Measurements from ENCODE around the gene ATR.
"Not testable (repeated sequence)": the region's sequence is repeated elsewhere in the genome, so short reads cannot be mapped to it uniquely, and the experiment has no call there.

The ATR gene

DNA sequence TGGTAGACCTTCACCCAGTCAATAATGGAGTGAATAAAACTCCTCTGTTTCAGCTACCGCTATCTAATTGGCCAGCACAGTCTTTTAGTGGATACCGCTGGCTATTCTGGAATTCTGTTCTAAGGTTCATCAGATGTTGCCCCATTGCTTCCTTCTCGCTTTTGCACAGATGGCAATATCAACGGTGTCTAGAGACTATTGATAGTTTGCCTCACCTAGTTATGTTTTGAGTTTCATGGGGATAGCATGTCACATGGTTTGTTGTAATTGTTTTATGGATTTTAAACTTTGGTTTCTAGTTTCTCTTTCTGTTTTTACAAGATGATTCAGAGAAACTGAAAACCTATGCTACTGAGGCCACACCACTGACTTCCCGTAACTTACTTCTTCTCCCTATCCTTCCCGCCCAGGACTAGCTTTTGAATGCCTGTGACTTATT lies 132.7 kb downstream of the ATR start:
- peak; percentile 40 for DNase-seq

DNA sequence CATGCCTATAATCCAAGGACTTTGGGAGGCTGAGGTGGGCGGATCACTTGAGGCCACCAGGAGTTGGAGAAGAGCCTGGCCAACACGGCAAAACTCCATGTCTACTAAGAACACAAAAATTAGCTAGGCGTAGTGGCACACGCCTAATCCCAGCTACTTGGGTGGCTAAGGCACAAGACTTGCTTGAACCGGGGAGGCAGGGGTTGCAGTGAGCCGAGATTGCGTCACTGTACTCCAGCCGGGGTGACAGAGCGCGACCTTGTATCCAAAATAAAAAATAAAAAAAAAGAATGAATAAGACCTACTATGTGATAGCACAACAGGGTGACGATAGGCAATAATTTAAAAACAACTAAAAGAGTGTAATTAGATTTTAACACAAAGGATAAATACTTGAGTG lies 134.2 kb downstream of the ATR start:
- no peak for DNase-seq

DNA sequence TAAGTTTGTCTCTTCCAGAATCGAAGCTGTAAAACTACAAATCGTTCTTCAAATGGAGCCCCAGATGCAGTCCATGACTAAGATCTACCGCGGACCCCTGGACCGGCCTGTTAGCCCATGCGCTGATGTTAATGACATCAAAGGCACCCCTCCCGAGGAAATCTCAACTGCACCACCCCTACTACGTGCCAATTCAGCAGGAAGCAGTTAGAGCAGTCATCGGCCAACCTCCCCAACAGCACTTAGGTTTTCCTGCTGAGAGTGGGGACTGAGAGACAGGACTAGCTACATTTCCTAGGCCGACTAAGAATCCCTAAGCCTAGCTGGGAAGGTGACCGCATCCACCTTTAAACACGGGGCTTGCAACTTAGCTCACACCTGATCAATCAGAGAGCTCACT lies 135.5 kb downstream of the ATR start:
- DNase-seq = not testable (repeated sequence)

DNA sequence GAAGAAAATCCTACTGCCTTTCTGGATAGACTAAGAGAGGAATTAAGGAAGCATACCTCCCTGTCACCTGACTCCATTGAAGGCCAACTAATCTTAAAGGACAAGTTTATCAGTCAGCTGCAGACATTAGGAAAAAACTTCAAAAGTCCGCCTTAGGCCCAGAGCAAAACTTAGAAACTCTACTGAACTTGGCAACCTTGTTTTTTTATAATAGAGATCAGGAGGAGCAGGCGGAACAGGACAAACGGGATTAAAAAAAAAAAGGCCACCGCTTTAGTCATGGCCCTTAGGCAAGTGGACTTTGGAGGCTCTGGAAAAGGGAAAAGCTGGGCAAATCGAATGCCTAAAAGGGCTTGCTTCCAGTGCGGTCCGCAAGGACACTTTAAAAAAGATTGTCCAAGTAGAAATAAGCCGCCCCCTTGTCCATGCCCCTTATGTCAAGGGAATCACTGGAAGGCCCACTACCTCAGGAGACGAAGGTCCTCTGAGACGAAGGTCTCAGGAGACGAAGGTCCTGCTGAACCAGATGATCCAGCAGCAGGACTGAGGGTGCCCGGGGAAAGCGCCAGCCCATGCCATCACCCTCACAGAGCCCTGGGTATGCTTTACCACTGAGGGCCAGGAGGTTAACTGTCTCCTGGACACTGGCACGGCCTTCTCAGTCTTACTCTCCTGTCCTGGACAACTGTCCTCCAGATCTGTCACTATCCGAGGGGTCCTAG lies 138.9 kb downstream of the ATR start:
- DNase-seq = not testable (repeated sequence)

DNA sequence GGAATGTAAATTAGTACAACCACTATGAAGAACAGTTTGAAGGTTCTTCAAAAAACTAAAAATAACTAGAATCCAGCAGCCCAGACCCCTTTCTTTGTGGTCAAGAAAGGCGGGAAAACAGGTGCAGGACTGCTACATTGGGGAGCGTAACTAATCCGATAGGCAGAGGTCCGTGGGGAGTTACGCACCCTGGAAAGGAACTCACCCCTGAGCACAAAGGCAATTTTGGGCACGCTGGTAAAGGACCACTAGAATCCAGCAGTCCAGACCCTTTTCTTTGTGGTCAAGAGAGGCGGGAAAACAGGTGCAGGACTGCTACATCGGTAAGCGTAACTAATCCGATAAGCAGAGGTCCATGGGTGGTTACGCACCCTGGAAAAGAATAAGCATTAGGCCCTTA lies 140.4 kb downstream of the ATR start:
- DNase-seq = not testable (repeated sequence)

DNA sequence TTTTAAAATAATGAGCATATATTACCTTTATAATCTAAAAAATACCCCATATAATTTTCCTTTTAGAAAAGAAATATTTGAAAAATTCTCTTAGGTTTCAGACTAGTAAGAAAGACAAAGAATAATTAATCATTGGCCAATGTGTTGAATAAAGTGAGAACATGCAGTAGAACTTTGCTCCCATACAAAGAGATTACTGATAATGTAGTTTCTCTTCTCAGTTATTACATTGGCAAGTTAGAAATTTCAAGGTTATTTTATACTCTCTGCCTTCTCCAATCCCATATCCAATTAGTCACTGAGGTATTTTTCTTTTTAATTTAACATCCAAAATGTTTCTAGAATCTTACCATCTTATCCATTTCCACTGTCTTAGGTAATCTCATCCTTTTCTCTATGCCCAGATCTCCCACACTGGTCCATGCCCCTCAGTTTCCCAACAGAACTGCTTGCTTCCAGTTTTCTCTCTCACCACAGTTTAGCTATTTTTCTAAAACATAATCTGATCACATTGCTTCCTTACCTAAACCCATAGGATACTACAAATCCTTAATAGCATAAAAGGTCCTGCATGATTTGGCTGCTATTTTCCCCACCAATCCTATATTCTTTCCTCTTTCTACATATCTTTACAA lies 141.5 kb downstream of the ATR start:
- DNase-seq = no peak

DNA sequence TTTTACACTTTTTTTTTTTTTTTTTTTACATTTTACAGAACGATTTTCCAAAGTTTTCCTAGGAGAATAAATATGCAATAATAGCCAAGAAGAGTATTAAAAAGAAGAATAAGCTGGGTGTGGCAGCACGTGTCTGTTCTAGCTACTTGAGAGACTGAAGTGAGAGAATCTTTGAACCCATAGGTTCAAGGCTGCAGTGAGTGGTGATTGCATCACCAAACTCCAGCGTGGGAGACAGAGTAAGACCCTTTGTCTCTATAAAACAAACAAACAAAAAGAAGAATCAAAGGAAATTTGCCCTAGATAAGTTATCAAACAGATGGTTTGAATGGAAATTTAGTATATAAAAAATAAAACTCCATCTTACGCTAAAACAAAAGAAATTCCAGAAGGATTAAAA lies 144.0 kb downstream of the ATR start:
- DNase-seq = no peak

DNA sequence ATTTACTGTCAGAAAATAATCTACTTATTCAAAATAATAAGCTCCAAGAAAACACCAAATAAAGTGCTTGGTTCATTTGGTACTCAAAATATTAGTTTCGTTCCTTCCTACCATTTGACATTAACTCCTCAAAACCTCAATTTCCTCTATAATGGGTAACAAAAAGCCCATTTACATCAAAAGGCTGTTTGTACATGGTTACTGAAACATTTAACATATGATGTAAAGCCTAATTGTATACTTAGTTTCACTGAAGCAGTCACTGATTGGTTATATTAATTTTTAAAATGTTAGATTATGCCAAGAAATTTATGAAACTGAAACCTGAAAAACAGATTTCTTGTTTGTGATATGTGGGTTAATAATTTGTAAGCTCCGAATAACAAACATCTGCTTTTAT lies 145.4 kb downstream of the ATR start:
- DNase-seq = no peak

DNA sequence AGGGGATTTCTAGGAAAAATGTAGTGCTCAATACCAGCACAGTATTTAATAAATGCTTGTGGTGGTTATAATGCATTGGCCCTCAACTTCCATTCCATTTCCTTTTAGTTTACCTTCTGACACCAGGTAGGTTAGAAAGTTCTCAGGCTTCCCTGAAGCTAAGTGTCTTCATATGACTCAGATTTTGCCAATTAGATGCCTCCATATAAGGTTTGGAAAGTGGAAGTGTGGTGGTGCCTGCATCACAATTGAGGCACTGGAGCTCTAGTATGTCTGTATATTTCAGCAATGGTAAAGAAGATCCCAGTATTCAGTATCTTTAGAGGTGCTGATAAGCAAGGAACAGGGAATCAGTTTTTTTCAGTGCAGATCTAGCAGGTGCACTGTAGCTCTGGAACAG lies 149.0 kb downstream of the ATR start:
- DNase-seq = no peak

DNA sequence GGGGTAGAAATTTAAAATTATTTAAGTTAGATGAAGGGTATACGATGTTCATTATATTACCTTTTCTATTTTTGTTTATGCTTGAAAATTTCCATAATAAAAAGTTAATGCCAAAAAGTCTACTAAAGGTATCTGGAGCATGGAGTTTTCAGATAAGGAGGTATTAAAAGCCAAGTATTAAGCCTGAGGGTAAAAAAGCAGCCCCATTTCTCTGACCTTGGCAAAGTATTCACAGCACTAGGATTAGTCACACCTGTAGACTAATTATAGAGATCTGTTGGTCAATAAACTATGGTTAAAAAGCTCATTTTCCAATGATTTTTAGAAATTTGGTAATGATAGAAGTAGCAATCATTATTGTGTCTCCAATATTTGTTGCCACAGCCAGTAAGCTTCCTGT lies 153.8 kb downstream of the ATR start:
- DNase-seq = no peak

DNA sequence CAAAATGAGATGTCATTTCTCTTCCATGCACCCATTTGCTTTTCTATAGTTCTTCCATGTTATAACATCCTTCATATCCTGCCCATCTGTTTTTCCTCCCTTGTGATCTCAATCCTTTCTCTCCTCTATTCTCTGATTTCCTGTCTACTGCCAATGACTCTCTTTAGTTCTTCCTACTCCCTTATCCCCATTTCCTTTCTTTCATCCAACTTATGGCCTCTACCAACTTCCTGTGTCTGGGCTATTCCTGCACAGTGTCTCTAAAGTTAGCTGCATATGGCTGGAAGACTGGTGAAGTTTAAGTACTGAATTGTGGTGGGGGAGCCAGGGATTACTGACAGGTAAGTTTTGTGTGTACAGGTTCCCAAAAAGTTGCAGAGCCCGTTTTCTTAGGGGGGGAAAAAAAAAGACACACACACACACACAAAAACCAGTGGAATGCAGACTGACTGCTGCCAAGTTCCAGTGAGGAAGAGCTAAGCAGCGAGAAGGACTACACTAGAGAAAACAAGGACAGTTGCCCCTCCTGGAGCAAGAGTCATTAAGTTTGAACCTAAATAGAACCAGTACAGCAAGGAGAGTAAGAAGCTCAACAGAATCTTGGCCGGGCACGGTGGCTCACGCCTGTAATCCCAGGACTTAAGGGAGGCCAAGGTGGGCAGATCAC lies 159.5 kb downstream of the ATR start:
- DNase-seq = no peak

DNA sequence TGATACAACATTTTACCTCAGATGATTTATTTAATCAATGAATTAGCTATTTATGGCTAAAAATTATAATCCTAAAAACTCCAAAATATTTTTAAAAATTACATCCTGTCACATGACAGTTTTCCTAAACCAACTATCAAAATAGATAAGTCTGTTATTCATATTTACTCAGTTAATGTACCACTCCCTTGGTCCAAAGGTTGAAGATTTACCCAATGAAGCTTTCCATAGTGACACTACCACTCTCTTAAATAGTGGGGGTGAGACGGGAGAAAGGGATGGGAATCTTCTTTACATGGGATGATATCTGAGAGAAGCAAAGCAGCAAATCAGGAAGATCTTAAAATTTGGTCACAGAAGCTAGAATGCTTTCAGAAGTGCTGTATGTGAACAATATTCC lies 161.2 kb downstream of the ATR start:
- DNase-seq = no peak

DNA sequence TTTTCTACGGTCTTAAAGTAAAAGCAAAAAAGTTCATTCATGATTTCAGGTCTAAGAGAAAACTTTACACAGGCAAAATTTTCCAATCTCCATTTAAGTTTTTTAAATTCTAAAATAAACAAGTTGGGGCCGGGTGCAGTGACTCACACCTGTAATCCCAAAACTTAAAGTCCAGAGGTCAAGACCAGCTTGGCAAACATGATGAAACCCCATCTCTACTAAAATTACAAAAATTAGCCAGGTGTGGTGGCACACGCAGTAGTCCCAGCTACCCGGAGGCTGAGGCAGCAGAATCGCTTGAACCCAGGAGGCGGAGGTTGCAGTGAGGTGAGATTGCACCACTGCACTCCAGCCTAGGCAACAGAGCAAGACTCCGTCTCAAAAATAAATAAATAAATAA lies 178.0 kb downstream of the ATR start:
- not testable (repeated sequence) for DNase-seq
